GM12875 (cell line): ENCODE measurements around the gene PHLDB2.

ENCODE experiments used
- H3K4me3 ChIP-seq: one replicate; pipeline ENCODE4 v1.5.1; 2011; ENCODE audit warnings: low read depth, low read length, control low read depth
- TF ChIP-seq, protein P1 (sequence below): IDR thresholded peaks from 2 replicates; pipeline ENCODE4 v1.5.1; 2011; ENCODE audit warnings: low read depth, mild to moderate bottlenecking, control low read depth, inconsistent platforms, low read length, moderate library complexity, borderline replicate concordance; ENCODE audit not compliant: insufficient read depth

Gene PHLDB2

DNA sequence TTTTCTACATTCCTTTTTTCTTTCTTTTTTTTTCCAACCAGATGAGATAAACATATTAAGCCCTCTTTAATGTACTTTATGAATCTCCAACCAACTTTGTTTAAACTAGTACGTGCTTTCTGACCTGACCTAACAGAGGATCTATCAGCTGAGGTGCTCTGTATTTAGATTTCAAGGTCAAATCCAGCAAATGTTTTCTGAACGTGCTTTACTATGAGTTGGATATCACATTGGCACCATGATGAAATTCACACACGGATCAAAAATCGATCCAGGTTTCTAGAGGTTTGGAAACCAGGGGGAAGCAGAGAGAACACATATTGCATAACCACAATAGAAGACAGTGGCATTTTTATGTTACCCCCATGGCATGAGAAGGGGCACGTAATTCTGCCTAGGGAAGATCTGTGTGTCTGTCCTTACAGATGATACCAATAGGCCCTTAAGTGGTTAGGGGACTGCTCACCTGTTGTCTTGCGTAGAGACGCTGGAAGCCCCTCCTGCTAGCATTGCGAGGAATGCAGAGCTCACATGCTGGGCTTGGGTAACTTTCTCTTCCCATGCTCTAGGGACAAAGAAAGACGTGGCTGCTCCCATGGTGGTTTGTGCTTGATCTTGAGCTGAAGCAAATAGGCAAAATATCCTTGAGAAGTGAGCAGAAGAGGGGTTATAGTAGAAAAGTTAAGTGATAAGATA, 60.5 kb downstream of the PHLDB2 start:
- TF ChIP-seq, protein P1, sequence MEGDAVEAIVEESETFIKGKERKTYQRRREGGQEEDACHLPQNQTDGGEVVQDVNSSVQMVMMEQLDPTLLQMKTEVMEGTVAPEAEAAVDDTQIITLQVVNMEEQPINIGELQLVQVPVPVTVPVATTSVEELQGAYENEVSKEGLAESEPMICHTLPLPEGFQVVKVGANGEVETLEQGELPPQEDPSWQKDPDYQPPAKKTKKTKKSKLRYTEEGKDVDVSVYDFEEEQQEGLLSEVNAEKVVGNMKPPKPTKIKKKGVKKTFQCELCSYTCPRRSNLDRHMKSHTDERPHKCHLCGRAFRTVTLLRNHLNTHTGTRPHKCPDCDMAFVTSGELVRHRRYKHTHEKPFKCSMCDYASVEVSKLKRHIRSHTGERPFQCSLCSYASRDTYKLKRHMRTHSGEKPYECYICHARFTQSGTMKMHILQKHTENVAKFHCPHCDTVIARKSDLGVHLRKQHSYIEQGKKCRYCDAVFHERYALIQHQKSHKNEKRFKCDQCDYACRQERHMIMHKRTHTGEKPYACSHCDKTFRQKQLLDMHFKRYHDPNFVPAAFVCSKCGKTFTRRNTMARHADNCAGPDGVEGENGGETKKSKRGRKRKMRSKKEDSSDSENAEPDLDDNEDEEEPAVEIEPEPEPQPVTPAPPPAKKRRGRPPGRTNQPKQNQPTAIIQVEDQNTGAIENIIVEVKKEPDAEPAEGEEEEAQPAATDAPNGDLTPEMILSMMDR: no peak
- H3K4me3 ChIP-seq: no peak overlapping the region

DNA sequence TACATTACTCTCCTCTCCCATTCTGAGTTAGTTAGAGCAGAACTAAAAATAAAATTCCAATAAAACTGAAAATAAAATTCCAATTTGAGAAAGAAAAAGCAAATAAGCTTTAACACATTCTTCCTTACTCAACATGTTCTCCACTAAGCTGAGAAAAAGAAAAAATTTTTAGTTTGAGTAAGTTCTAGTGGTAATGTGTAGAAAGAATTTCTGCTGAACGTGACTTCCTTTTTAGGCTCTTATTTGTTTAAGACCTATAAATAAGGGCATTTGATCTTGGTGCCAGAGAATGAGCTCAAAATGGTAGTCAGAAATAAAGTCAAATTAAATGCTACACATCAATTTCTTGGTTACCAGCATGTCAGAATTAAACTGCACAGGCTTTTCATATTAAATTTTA, 62.1 kb downstream of the PHLDB2 start:
- H3K4me3 ChIP-seq: no peak overlapping the region
- TF ChIP-seq, protein P1: no peak

DNA sequence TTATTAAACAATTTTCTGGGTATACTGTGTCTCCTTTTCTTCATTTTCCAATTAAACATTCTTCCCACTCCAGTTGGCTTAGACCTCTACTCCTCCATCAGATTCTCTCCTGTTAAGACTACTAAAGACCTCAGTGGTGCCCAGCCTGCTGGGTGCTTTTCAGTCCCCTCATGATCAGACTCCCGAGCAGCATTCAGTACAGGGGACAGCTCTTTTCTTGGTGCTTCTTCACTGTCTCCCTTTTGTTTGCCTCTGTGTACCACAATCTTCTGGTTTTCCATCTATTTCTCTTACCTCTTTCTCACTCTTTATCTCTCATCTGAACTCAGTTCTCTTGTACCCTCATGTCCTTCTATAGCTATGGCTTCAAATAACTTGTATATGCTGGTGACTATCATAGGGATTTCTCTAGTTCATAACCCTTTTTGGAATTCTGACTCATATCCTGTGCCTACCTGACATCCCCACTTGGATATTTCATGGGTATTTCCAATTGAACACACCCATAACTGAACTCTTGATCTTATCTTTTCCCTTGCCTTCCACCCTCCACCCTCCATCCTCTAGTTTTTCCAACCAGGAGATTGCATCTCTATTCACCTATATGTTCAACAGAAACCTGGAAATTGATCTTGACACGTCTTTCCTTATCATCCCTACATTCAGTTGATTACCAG, 64.2 kb downstream of the PHLDB2 start:
- H3K4me3 ChIP-seq: no peak overlapping the region

DNA sequence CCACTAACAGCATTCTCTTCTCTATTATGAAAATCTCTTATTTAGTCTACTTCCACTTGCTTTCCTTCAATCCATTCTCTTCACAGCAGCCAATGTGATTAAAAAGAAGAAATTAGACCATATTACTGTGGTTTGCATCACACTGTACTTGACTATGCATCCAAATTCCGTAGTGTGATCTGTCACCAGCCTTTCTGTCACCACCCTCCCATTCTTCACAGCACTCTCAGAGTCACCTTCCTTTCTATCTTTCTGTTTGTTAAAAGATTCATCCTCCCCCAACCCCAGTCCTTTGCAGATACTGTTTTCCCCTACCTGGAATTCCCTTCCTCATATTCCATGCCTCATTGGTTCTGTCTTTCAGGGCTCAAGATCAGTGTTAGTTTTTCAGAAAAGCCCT, 64.7 kb downstream of the PHLDB2 start:
- TF ChIP-seq, protein P1: no peak
- no peak overlapping the region for H3K4me3 ChIP-seq

More for the DNA sequence above, 64.2 kb downstream of the PHLDB2 start:
- TF ChIP-seq, protein P1: no peak

DNA sequence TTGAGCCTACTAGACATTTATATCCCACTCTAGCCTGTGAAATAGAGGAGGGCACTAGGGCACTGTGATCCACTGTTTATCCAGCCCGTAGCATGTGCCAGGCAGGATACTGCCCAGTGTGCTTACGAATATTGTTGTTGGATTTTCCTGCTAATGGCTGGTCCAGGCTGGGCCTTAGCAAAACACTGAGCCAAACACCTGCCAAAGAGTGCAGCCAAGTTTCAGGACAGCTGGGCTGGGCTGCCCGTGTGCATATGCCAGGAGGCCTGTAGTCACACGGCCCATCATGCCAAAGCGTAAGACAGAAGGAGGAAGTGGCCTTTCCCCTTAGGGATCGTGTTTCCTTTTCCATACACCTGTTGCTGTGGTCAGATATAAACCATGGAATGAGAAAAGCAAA, 65.2 kb downstream of the PHLDB2 start:
- H3K4me3 ChIP-seq: no peak overlapping the region
- TF ChIP-seq, protein P1: no peak

DNA sequence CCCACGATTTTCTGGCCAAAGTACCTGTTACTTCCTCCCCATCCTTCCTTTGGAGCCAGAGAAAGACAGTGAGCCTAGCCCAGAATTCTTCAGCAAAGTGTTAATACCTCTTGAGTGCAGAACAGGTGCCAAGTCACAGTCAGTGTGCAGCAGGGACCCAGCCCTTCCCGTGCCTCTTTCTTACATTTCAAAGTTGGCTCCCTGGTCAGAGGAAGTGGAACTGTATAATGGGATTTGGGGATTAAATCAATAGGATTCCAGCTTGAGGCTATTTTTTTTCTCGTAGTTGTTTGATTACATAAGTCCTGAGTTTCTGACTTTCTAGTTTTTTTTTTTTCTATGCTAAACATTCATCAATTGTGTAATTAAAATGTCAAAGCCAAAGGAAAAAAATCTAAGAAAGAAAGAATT, 67.2 kb downstream of the PHLDB2 start:
- H3K4me3 ChIP-seq: no peak overlapping the region
- TF ChIP-seq, protein P1: no peak

DNA sequence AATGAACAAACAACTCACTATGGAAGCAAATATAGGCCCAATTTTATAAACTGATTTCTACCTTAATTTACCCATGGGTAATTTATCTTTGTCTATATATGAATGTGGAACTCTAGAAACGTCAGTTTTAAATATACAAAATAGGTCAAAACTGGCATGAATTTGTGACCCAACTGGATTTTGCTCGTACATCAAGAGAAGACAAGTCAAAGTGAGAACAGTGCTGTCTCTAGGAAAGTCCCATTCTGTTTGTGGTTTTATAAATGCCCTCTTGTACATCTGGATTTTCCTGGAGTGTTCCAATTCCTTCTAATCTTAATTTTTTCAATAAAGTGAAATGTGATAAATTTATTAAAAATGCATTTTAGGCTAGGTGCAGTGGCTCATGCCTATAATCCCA, 69.5 kb downstream of the PHLDB2 start:
- TF ChIP-seq, protein P1: no peak
- no peak overlapping the region for H3K4me3 ChIP-seq
